ENCODE results near the gene PRIM1.

Gene PRIM1

GRCh38 chr12:56768424-56768823 is 16.3 kb upstream of the PRIM1 start:
- Histone ChIP-seq H3K4me2 (ENCODE audit: low read length) (no peak overlapping the region), H3K79me2 (ENCODE audit: low read length) (no peaks in the 10 kb centered on the region), H3K9ac (ENCODE audit: low read length) (no peak overlapping the region), H3K4me3 (ENCODE audit: low read length) (no peak overlapping the region), H3K9me3 (ENCODE audit: insufficient read depth, low read length) (no peaks in the 10 kb centered on the region), H2AFZ (ENCODE audit: low read depth, low read length) (no peak overlapping the region), H3K27ac (ENCODE audit: low read length) (no peak overlapping the region), H3K27me3 (ENCODE audit: low read depth, low read length) (no peaks in the 10 kb centered on the region), H3K36me3 (replicated peaks; ENCODE audit: low read depth, low read length) (no peaks in the 10 kb centered on the region), H3K4me1 (ENCODE audit: low read length) (peaks cover 13% of the 10 kb centered on the region), H4K20me1 (ENCODE audit: insufficient read depth, low read length) (no peaks in the 10 kb centered on the region)
- TF ChIP-seq EZH2phosphoT487 (IDR thresholded peaks at IDR 0.05; ENCODE audit: low read depth) (no peak), CTCF (IDR thresholded peaks at IDR 0.05; ENCODE audit: low read depth, low read length) (no peak)

- H3K27ac ChIP-seq (ENCODE audit: low read length): peak overlapping the region; percentile 45; the same call in 1 of the 2 replicates
- H3K4me3 ChIP-seq (ENCODE audit: low read length): peak overlapping the region; percentile 59
Measured at GRCh38 chr12:56766535-56766934, 14.4 kb upstream of the PRIM1 start.

GRCh38 chr12:56763753-56764657 is 11.9 kb upstream of the PRIM1 start:
- Histone ChIP-seq H3K4me2 (ENCODE audit: low read length) (no peak overlapping the region), H3K4me1 (ENCODE audit: low read length) (peaks cover 13% of the 10 kb centered on the region), H2AFZ (ENCODE audit: low read depth, low read length) (no peak overlapping the region), H3K36me3 (replicated peaks; ENCODE audit: low read depth, low read length) (no peaks in the 10 kb centered on the region), H3K9me3 (ENCODE audit: insufficient read depth, low read length) (no peaks in the 10 kb centered on the region), H3K27ac (ENCODE audit: low read length) (no peak overlapping the region), H3K4me3 (ENCODE audit: low read length) (no peak overlapping the region), H4K20me1 (ENCODE audit: insufficient read depth, low read length) (no peaks in the 10 kb centered on the region), H3K79me2 (ENCODE audit: low read length) (no peaks in the 10 kb centered on the region), H3K9ac (ENCODE audit: low read length) (no peak overlapping the region), H3K27me3 (ENCODE audit: low read depth, low read length) (no peaks in the 10 kb centered on the region)
- TF ChIP-seq CTCF (IDR thresholded peaks at IDR 0.05; ENCODE audit: low read depth, low read length): no peak
- no peak for TF ChIP-seq EZH2phosphoT487 (IDR thresholded peaks at IDR 0.05; ENCODE audit: low read depth)

More at GRCh38 chr12:56766535-56766934, 14.4 kb upstream of the PRIM1 start:
- peak overlapping the region; percentile 77 for H3K4me2 ChIP-seq (ENCODE audit: low read length)
- H3K36me3 ChIP-seq (replicated peaks; ENCODE audit: low read depth, low read length): no peaks in the 10 kb centered on the region
- TF ChIP-seq CTCF (IDR thresholded peaks at IDR 0.05; ENCODE audit: low read depth, low read length): no peak
- TF ChIP-seq EZH2phosphoT487 (IDR thresholded peaks at IDR 0.05; ENCODE audit: low read depth): no peak
- peak overlapping the region; percentile 73 for H2AFZ ChIP-seq (ENCODE audit: low read depth, low read length)
- peaks cover 13% of the 10 kb centered on the region for H3K4me1 ChIP-seq (ENCODE audit: low read length)
- H3K9ac ChIP-seq (ENCODE audit: low read length): peak overlapping the region; percentile 42; the same call in 1 of the 2 replicates
- no peaks in the 10 kb centered on the region for H4K20me1 ChIP-seq (ENCODE audit: insufficient read depth, low read length)
- H3K9me3 ChIP-seq (ENCODE audit: insufficient read depth, low read length): no peaks in the 10 kb centered on the region
- H3K27me3 ChIP-seq (ENCODE audit: low read depth, low read length): no peaks in the 10 kb centered on the region
- H3K79me2 ChIP-seq (ENCODE audit: low read length): no peaks in the 10 kb centered on the region

- H3K4me2 ChIP-seq (ENCODE audit: low read length): no peak overlapping the region
- no peak overlapping the region for H3K9ac ChIP-seq (ENCODE audit: low read length)
- H3K9me3 ChIP-seq (ENCODE audit: insufficient read depth, low read length): no peaks in the 10 kb centered on the region
- H3K79me2 ChIP-seq (ENCODE audit: low read length): no peaks in the 10 kb centered on the region
- H3K4me3 ChIP-seq (ENCODE audit: low read length): no peak overlapping the region
- H3K27me3 ChIP-seq (ENCODE audit: low read depth, low read length): no peaks in the 10 kb centered on the region
- H4K20me1 ChIP-seq (ENCODE audit: insufficient read depth, low read length): no peaks in the 10 kb centered on the region
- H3K36me3 ChIP-seq (replicated peaks; ENCODE audit: low read depth, low read length): no peaks in the 10 kb centered on the region
- H3K4me1 ChIP-seq (ENCODE audit: low read length): peaks cover 10% of the 10 kb centered on the region
- no peak overlapping the region for H3K27ac ChIP-seq (ENCODE audit: low read length)
- TF ChIP-seq CTCF (IDR thresholded peaks at IDR 0.05; ENCODE audit: low read depth, low read length) (no peak), EZH2phosphoT487 (IDR thresholded peaks at IDR 0.05; ENCODE audit: low read depth) (no peak)
- no peak overlapping the region for H2AFZ ChIP-seq (ENCODE audit: low read depth, low read length)
Measured at GRCh38 chr12:56761812-56762211, 9.7 kb upstream of the PRIM1 start.
